UCSD-AML1 (cell line): Measurements from ENCODE around the gene GGT1.
A peak's percentile ranks its signal among the peaks of the same experiment; 100 is the strongest.

Experiments used
- DNase-seq: peaks from one replicate; lab custom pipeline; 2025; ENCODE audit not compliant: unreplicated experiment; lab: John Stamatoyannopoulos, UW

GGT1 gene

GRCh38 chr22:24602847-24603769 lies at the start of gene GGT1:
TSS of gene GGT1 (plus strand) at chr22:24603193. CDS start at chr22:24611082, 7,889 bp downstream.
- DNase-seq = peak; percentile 43

- DNase-seq = no peak
These were observed 49.2 kb upstream of the GGT1 start for GRCh38 chr22:24553597-24554312.

- DNase-seq = peak; percentile 35
These were observed 48.5 kb upstream of the GGT1 start, which contains the start of gene GUCD1 for GRCh38 chr22:24554313-24555164. TSS of gene GUCD1 (minus strand) at chr22:24555138. CDS start at chr22:24554991, 147 bp downstream.

- peak; percentile 100 for DNase-seq
These were observed 47.6 kb upstream of the GGT1 start, which contains the start of gene SNRPD3 for GRCh38 chr22:24555165-24556039. TSS of gene SNRPD3 (plus strand) at chr22:24555999. CDS start at chr22:24557675, 1,676 bp downstream.

GRCh38 chr22:24559471-24559870 lies 43.5 kb upstream of the GGT1 start:
- no peak for DNase-seq

- DNase-seq = no peak
These were observed 39.7 kb upstream of the GGT1 start for GRCh38 chr22:24563246-24563645.

- DNase-seq = no peak
These were observed 38.5 kb upstream of the GGT1 start for GRCh38 chr22:24564376-24565058.

GRCh38 chr22:24565077-24565476 lies 37.9 kb upstream of the GGT1 start:
- no peak for DNase-seq

- no peak for DNase-seq
These were observed 36.0 kb upstream of the GGT1 start for GRCh38 chr22:24566899-24567511.

GRCh38 chr22:24567668-24568067 lies 35.3 kb upstream of the GGT1 start:
- DNase-seq = no peak

GRCh38 chr22:24571266-24571665 lies 31.7 kb upstream of the GGT1 start:
- no peak for DNase-seq

GRCh38 chr22:24576778-24577177 lies 26.2 kb upstream of the GGT1 start:
- DNase-seq = no peak

GRCh38 chr22:24578355-24579257 lies 24.4 kb upstream of the GGT1 start:
- DNase-seq = no peak

- DNase-seq = no peak
These were observed 23.8 kb upstream of the GGT1 start for GRCh38 chr22:24579258-24579601.

GRCh38 chr22:24580276-24580675 lies 22.7 kb upstream of the GGT1 start:
- no peak for DNase-seq

GRCh38 chr22:24582056-24582814 lies 20.8 kb upstream of the GGT1 start:
- DNase-seq = no peak
